Neural progenitor cell (in vitro differentiated cells): ENCODE measurements around the gene SLC25A15. TPM values are rescaled to one million over a fixed set of nuclear protein-coding genes. Genes with fewer than 3 reads are reported as not detected.

ENCODE experiments used
- DNase-seq: peaks from one replicate; pipeline ENCODE4 v3.0.0-alpha.2; 2016; ENCODE audit warnings: low spot score
- H2AFZ ChIP-seq: fragments of 200-600 bp; sonication (generic); replicated peaks from 2 replicates; pipeline ENCODE4 v1.6.1; 2016; ENCODE audit warnings: antibody characterized with exemption
- H3F3A ChIP-seq: fragments of 200-600 bp; sonication (generic); 2 replicates; pipeline ENCODE4 v1.6.1; 2016; ENCODE audit warnings: antibody characterized with exemption, low read depth
- H3K27ac ChIP-seq: fragments of 200-600 bp; sonication (generic); 2 replicates; pipeline ENCODE4 v1.5.1; 2016; ENCODE audit warnings: mild to moderate bottlenecking
- H3K27me3 ChIP-seq: fragments of 200-600 bp; sonication (generic); 2 replicates; pipeline ENCODE4 v1.6.1; 2016; ENCODE audit warnings: mild to moderate bottlenecking, moderate library complexity
- H3K36me3 ChIP-seq: fragments of 200-600 bp; sonication (generic); 2 replicates; pipeline ENCODE4 v1.5.1; 2016
- H3K4me1 ChIP-seq: fragments of 200-600 bp; sonication (generic); 2 replicates; pipeline ENCODE4 v1.6.1; 2016; ENCODE audit warnings: mixed run types
- H3K4me2 ChIP-seq: fragments of 200-600 bp; sonication (generic); 2 replicates; pipeline ENCODE4 v1.6.1; 2016
- H3K4me3 ChIP-seq: fragments of 200-600 bp; sonication (generic); 2 replicates; pipeline ENCODE4 v1.5.1; 2016
- H3K79me2 ChIP-seq: fragments of 200-600 bp; sonication (generic); 2 replicates; pipeline ENCODE4 v1.6.1; 2016; ENCODE audit warnings: low read depth
- H3K9ac ChIP-seq: fragments of 200-600 bp; sonication (generic); 2 replicates; pipeline ENCODE4 v1.6.1; 2016
- H3K9me3 ChIP-seq: fragments of 200-600 bp; sonication (generic); 2 replicates; pipeline ENCODE4 v1.5.1; 2016; ENCODE audit warnings: low read depth
- H4K20me1 ChIP-seq: fragments of 200-600 bp; sonication (generic); 2 replicates; pipeline ENCODE4 v1.6.1; 2016; ENCODE audit warnings: low read depth
- H3K27ac Mint-ChIP-seq: 3 replicates; pipeline ENCODE4 v1.8.0; 2021; ENCODE audit warnings: mixed read lengths
- H3K27me3 Mint-ChIP-seq: 2 replicates; pipeline ENCODE4 v1.8.0; 2022; ENCODE audit warnings: low read depth, mild to moderate bottlenecking, inconsistent platforms, moderate library complexity, mixed read lengths; ENCODE audit not compliant: insufficient read depth
- H3K36me3 Mint-ChIP-seq: 3 replicates; pipeline ENCODE4 v1.8.0; 2021; ENCODE audit warnings: mixed read lengths
- H3K4me1 Mint-ChIP-seq: 3 replicates; pipeline ENCODE4 v1.8.0; 2021; ENCODE audit warnings: mixed read lengths
- H3K4me3 Mint-ChIP-seq: 3 replicates; pipeline ENCODE4 v1.8.0; 2021; ENCODE audit warnings: mild to moderate bottlenecking, moderate library complexity, mixed read lengths
- H3K9me3 Mint-ChIP-seq: 3 replicates; pipeline ENCODE4 v1.8.0; 2020; ENCODE audit warnings: mixed read lengths
- CTCF ChIP-seq: fragments of 200-600 bp; sonication (generic); IDR thresholded peaks from 2 replicates; pipeline ENCODE4 v1.5.1; 2017; ENCODE audit warnings: antibody characterized with exemption, mild to moderate bottlenecking
- EZH2 ChIP-seq: fragments of 200-600 bp; sonication (generic); IDR thresholded peaks from 2 replicates; pipeline ENCODE4 v1.6.1; 2017; ENCODE audit warnings: antibody characterized with exemption, mild to moderate bottlenecking, moderate library complexity
- EZH2phosphoT487 ChIP-seq: fragments of 200-600 bp; sonication (generic); IDR thresholded peaks from 2 replicates; pipeline ENCODE4 v1.6.1; 2017; ENCODE audit warnings: antibody characterized with exemption
- total RNA-seq: library from RNA; depleted of rRNA; stranded (reverse); fragments of >200 nt; gene quantifications from 2 replicates; pipeline ENCODE4 v1.2.3, GENCODE V29; 2015; ENCODE audit warnings: low replicate concordance

The SLC25A15 gene
- 33.7 and 44.2 TPM in 2 replicates for total RNA-seq

GRCh38 chr13:40789275-40790153, at the start of gene SLC25A15:
TSS of gene SLC25A15 (plus strand) at chr13:40789611. CDS start at chr13:40793227, 3,616 bp downstream.
- Mint-ChIP-seq H3K27ac (peak within 1 kb of the TSS; percentile 74), H3K4me1 (peaks cover 4% of the 10 kb centered on the region), H3K36me3 (no peaks in the 10 kb centered on the region), H3K9me3 (no peaks in the 10 kb centered on the region), H3K27me3 (peaks cover 3% of the 10 kb centered on the region), H3K4me3 (peak within 1 kb of the TSS; percentile 88)
- Histone ChIP-seq H4K20me1 (no peaks in the 10 kb centered on the region), H3K9me3 (no peaks in the 10 kb centered on the region), H3K27me3 (no peaks in the 10 kb centered on the region), H3F3A (peaks cover 22% of the 10 kb centered on the region), H3K79me2 (peaks cover 18% of the 10 kb centered on the region), H3K4me1 (peaks cover 7% of the 10 kb centered on the region), H3K4me3 (peak within 1 kb of the TSS; percentile 83), H3K4me2 (peak within 1 kb of the TSS; percentile 94), H3K36me3 (no peaks in the 10 kb centered on the region), H3K27ac (peak within 1 kb of the TSS; percentile 78), H2AFZ (peak within 1 kb of the TSS; percentile 98), H3K9ac (peak within 1 kb of the TSS; percentile 46)
- TF ChIP-seq CTCF, result peak; percentile 46
- no peak for TF ChIP-seq EZH2
- TF ChIP-seq EZH2phosphoT487, result no peak
- DNase-seq, result peak; percentile 90

GRCh38 chr13:40749327-40749726, 40.1 kb upstream of the SLC25A15 start:
- H3K36me3 Mint-ChIP-seq, result peaks cover 9% of the 10 kb centered on the region
- Histone ChIP-seq H3K9ac (no peak overlapping the region), H3K4me2 (no peak overlapping the region), H4K20me1 (no peaks in the 10 kb centered on the region), H3K9me3 (no peaks in the 10 kb centered on the region), H3K27ac (no peak overlapping the region), H2AFZ (no peak overlapping the region), H3F3A (no peaks in the 10 kb centered on the region), H3K36me3 (no peaks in the 10 kb centered on the region), H3K4me3 (no peak overlapping the region), H3K79me2 (no peaks in the 10 kb centered on the region), H3K27me3 (no peaks in the 10 kb centered on the region), H3K4me1 (no peaks in the 10 kb centered on the region)
- H3K4me3 Mint-ChIP-seq, result no peak overlapping the region
- H3K27ac Mint-ChIP-seq, result no peak overlapping the region
- H3K9me3 Mint-ChIP-seq, result no peaks in the 10 kb centered on the region
- no peaks in the 10 kb centered on the region for H3K27me3 Mint-ChIP-seq
- DNase-seq, result no peak
- H3K4me1 Mint-ChIP-seq, result no peaks in the 10 kb centered on the region
- TF ChIP-seq EZH2 (no peak), CTCF (peak; percentile 21)

- H3K4me3 ChIP-seq, result no peak overlapping the region
- Mint-ChIP-seq H3K9me3 (no peaks in the 10 kb centered on the region), H3K4me1 (no peaks in the 10 kb centered on the region), H3K27ac (no peak overlapping the region), H3K36me3 (peaks cover 13% of the 10 kb centered on the region), H3K4me3 (no peak overlapping the region), H3K27me3 (no peaks in the 10 kb centered on the region)
- H3K79me2 ChIP-seq, result no peaks in the 10 kb centered on the region
- peaks cover 4% of the 10 kb centered on the region for H3F3A ChIP-seq
- H3K27ac ChIP-seq, result no peak overlapping the region
- no peak overlapping the region for H3K4me2 ChIP-seq
- no peaks in the 10 kb centered on the region for H3K4me1 ChIP-seq
- no peak overlapping the region for H3K9ac ChIP-seq
- no peaks in the 10 kb centered on the region for H3K27me3 ChIP-seq
- no peaks in the 10 kb centered on the region for H3K9me3 ChIP-seq
- TF ChIP-seq EZH2phosphoT487, result no peak
- no peak for DNase-seq
- H2AFZ ChIP-seq, result no peak overlapping the region
- H3K36me3 ChIP-seq, result peaks cover 12% of the 10 kb centered on the region
- H4K20me1 ChIP-seq, result no peaks in the 10 kb centered on the region
Measured at GRCh38 chr13:40755082-40755700, 34.2 kb upstream of the SLC25A15 start.
